Mucosa of rectum (tissue), 2 donors: ENCODE measurements around the gene WFDC5.
A peak's percentile ranks its signal among the peaks of the same experiment; 100 is the strongest.
"Not testable (repeated sequence)": the region's sequence is repeated elsewhere in the genome, so short reads cannot be mapped to it uniquely, and the experiment has no call there.

Source experiments
- H3K27ac ChIP-seq, 2 donors: one replicate each; pipeline ENCODE4 v1.7.0; 2013; ENCODE audit warnings: inconsistent platforms in 2 of 2, low read depth in 2 of 2, low read length in 2 of 2
- H3K27me3 ChIP-seq, 2 donors: one replicate each; pipeline ENCODE4 v1.7.0; 2013; ENCODE audit warnings: low read length in 2 of 2; ENCODE audit not compliant: control insufficient read depth in 2 of 2, insufficient read depth in 2 of 2
- H3K36me3 ChIP-seq, 2 donors: one replicate each; pipeline ENCODE4 v1.7.0; 2013; ENCODE audit warnings: low read length in 2 of 2; ENCODE audit not compliant: control insufficient read depth in 2 of 2, insufficient read depth in 2 of 2
- H3K4me1 ChIP-seq, 2 donors: one replicate each; pipeline ENCODE4 v1.7.0; 2013; ENCODE audit warnings: low read length in 2 of 2, mild to moderate bottlenecking in 1 of 2; ENCODE audit not compliant: control insufficient read depth in 2 of 2, insufficient read depth in 2 of 2
- H3K4me3 ChIP-seq, 2 donors: one replicate each; pipeline ENCODE4 v1.7.0; 2013; ENCODE audit warnings: low read length in 2 of 2
- H3K9ac ChIP-seq, 2 donors: one replicate each; pipeline ENCODE4 v1.7.0; 2013; ENCODE audit warnings: low read length in 2 of 2, low read depth in 1 of 2, mild to moderate bottlenecking in 1 of 2
- H3K9me3 ChIP-seq, 2 donors: one replicate each; pipeline ENCODE4 v1.7.0; 2013; ENCODE audit warnings: low read length in 2 of 2; ENCODE audit not compliant: control insufficient read depth in 2 of 2
- donor health status: healthy.
- donor health status: Normal muscosa, but diverticular disease.

The WFDC5 gene

GRCh38 chr20:45140836-45141235 is 25.9 kb upstream of the WFDC5 start:
- Histone ChIP-seq H3K4me3 (no peak overlapping the region), H3K9me3 (no peaks in the 10 kb centered on the region), H3K4me1 (peaks cover 10% of the 10 kb centered on the region in 2 donors), H3K9ac (no peak overlapping the region), H3K27ac (no peak overlapping the region), H3K27me3 (peaks cover 0 to 2% of the 10 kb centered on the region in 2 donors), H3K36me3 (no peaks in the 10 kb centered on the region)

- not testable (repeated sequence) for H3K9me3 ChIP-seq, H3K9ac ChIP-seq, H3K36me3 ChIP-seq, H3K4me3 ChIP-seq, H3K27me3 ChIP-seq, H3K27ac ChIP-seq
- peaks cover 10% of the 10 kb centered on the region in 2 donors for H3K4me1 ChIP-seq
These were observed 24.9 kb upstream of the WFDC5 start for GRCh38 chr20:45139733-45140375.

GRCh38 chr20:45138561-45139300 is 23.8 kb upstream of the WFDC5 start:
- peak overlapping the region; percentile 37 to 50 for H3K4me3 ChIP-seq
- H3K36me3 ChIP-seq = no peaks in the 10 kb centered on the region
- H3K4me1 ChIP-seq = peaks cover 10% of the 10 kb centered on the region in 2 donors
- H3K9me3 ChIP-seq = no peaks in the 10 kb centered on the region
- no peaks in the 10 kb centered on the region for H3K27me3 ChIP-seq
- no peak overlapping the region for H3K9ac ChIP-seq
- H3K27ac ChIP-seq = peak overlapping the region; percentile 46 to 52

- Histone ChIP-seq H3K27me3 (no peaks in the 10 kb centered on the region), H3K9me3 (no peaks in the 10 kb centered on the region), H3K4me1 (peaks cover 10% of the 10 kb centered on the region in 2 donors), H3K27ac (no peak overlapping the region), H3K9ac (no peak overlapping the region), H3K4me3 (no peak overlapping the region), H3K36me3 (no peaks in the 10 kb centered on the region)
These were observed 21.9 kb upstream of the WFDC5 start for GRCh38 chr20:45136911-45137310.

GRCh38 chr20:45128099-45128498 is 13.1 kb upstream of the WFDC5 start:
- Histone ChIP-seq H3K27me3 (no peaks in the 10 kb centered on the region), H3K27ac (no peak overlapping the region), H3K4me1 (no peaks in the 10 kb centered on the region)

GRCh38 chr20:45124365-45124764 is 9.4 kb upstream of the WFDC5 start, which contains the start of gene WFDC12:
Gene WFDC12, minus strand, starts transcription at chr20:45124465. Its CDS starts 18 bp downstream, at chr20:45124447.
- Histone ChIP-seq H3K9ac (no peak within 1 kb of the TSS), H3K9me3 (no peaks in the 10 kb centered on the region), H3K4me3 (no peak within 1 kb of the TSS), H3K36me3 (no peaks in the 10 kb centered on the region), H3K4me1 (no peaks in the 10 kb centered on the region), H3K27me3 (no peaks in the 10 kb centered on the region), H3K27ac (no peak within 1 kb of the TSS)

More at GRCh38 chr20:45128099-45128498, 13.1 kb upstream of the WFDC5 start:
- Histone ChIP-seq H3K9me3 (no peaks in the 10 kb centered on the region), H3K4me3 (no peak overlapping the region), H3K9ac (no peak overlapping the region), H3K36me3 (no peaks in the 10 kb centered on the region)

GRCh38 chr20:45121388-45121787 is 6.4 kb upstream of the WFDC5 start:
- H3K27ac ChIP-seq = no peak overlapping the region
- no peaks in the 10 kb centered on the region for H3K9me3 ChIP-seq
- H3K4me3 ChIP-seq = no peak overlapping the region
- H3K4me1 ChIP-seq = no peaks in the 10 kb centered on the region
- no peaks in the 10 kb centered on the region for H3K36me3 ChIP-seq
- no peak overlapping the region for H3K9ac ChIP-seq
- no peaks in the 10 kb centered on the region for H3K27me3 ChIP-seq

- Histone ChIP-seq H3K9me3 (no peaks in the 10 kb centered on the region), H3K4me3 (no peak overlapping the region), H3K36me3 (no peaks in the 10 kb centered on the region), H3K27ac (no peak overlapping the region), H3K9ac (no peak overlapping the region), H3K4me1 (no peaks in the 10 kb centered on the region), H3K27me3 (no peaks in the 10 kb centered on the region)
These were observed 4.7 kb upstream of the WFDC5 start for GRCh38 chr20:45119556-45120266.

- Histone ChIP-seq H3K9me3 (no peaks in the 10 kb centered on the region), H3K27ac (no peak overlapping the region), H3K9ac (no peak overlapping the region), H3K4me3 (no peak overlapping the region), H3K27me3 (no peaks in the 10 kb centered on the region), H3K36me3 (no peaks in the 10 kb centered on the region), H3K4me1 (no peaks in the 10 kb centered on the region)
These were observed 3.1 kb upstream of the WFDC5 start for GRCh38 chr20:45118028-45118427.

- no peaks in the 10 kb centered on the region for H3K27me3 ChIP-seq
- no peaks in the 10 kb centered on the region for H3K36me3 ChIP-seq
- no peak overlapping the region for H3K27ac ChIP-seq
- H3K4me1 ChIP-seq = no peaks in the 10 kb centered on the region
- H3K4me3 ChIP-seq = no peak overlapping the region
- no peak overlapping the region for H3K9ac ChIP-seq
- H3K9me3 ChIP-seq = no peaks in the 10 kb centered on the region
These were observed 2.6 kb upstream of the WFDC5 start for GRCh38 chr20:45117581-45117980.
